CD4-positive, alpha-beta T cell treated with Interleukin-4 for 1 hour (primary cell): ENCODE measurements around the gene TSC1.
"Not testable (repeated sequence)": the region's sequence is repeated elsewhere in the genome, so short reads cannot be mapped to it uniquely, and the experiment has no call there.

Experiments
- DNase-seq, 2 donors: peaks; one replicate each; pipeline ENCODE4 v3.0.0-alpha.2; 2020 to 2022

Gene TSC1

DNA sequence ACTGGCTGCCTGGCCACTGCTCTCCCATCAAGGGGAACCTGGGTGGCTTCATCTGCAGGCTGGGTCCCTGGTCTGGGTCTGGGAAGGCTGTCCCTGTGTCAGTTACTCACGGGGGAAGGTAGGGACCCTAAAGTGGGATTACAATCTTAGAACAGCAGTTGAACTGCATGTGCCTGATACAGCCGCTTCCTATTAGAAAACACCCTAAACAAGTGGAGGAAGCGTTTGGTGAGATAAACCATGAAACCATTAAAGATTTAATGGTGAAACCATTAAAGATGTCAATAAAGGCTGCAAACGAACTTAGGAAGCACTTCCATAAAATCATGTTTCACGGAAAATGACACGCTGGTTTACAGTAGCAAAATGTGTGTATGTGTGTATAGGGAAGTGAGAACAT lies 31.5 kb upstream of the TSC1 start:
- no peak for DNase-seq

DNA sequence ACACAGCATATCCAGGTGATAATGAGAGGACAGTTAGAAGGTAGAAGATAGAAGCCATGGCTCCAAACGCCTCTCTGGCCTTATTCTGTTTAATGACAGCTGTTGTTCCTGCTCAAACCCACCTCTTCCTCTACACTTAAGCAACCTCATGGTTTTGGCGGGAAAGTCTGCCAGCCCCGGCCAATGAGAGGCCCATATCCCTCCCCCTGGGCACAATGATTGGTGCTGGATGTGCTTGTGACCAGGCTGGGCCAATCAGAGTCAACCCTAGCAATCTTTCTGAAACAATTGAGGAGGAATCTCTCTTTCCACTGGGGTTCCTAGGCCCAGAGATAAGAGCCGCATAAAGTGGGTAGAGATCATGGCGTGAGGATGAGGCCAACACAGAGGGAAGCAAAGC lies 29.3 kb upstream of the TSC1 start:
- no peak for DNase-seq

DNA sequence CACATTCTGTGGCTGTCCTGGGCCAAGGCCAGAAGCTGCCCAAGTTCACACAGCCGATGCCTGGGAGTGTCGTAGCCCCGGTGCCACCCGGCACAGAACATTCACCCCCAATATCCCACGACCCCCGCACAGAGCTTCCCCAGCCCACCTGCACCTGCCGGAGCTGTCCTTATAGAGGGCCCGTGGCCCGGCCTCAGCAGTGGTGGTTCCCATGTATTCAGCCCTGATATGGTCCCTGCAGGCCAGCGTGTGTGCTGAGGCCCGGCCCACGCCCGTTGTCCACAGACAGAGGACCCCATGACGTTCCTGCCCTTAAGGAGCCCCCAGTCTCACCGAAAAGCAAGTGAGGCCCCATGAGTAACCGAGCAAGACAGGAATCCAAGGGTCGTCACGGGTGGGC lies 28.8 kb upstream of the TSC1 start:
- no peak for DNase-seq

DNA sequence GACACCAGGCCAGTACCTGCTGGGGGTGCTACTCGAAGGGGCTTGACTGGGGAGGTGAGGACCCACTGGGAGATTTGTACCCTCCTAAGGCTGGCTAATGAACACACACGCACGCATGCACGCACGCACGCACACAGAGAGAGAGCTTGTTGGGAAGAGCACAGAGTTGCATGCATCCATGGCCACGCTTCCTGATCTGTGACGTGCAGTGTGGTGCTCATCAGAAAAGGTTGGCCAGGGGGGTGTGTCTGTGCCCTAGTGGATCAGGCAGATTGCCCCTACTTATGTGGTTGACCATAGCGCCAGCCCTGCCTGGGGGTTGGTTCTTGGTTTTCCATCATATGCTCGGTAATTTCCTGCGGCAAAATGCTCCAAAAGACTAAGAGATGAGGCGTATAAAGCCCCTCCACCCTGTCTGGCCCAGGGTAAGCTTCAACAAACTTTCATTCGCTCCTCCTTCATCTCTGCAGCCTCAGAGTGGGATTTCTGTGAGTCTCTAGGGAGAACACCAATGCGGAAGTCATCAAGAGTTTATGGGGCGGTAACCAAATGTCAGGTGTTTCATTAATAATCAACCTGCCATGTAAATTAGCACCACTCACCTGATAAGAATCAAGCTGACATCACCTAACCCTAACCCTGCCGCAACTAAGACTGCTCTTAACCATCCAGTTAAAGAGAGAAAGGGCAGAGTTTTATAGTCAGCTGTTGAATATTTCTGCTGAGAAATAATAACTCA lies 26.1 kb upstream of the TSC1 start:
- no peak for DNase-seq

DNA sequence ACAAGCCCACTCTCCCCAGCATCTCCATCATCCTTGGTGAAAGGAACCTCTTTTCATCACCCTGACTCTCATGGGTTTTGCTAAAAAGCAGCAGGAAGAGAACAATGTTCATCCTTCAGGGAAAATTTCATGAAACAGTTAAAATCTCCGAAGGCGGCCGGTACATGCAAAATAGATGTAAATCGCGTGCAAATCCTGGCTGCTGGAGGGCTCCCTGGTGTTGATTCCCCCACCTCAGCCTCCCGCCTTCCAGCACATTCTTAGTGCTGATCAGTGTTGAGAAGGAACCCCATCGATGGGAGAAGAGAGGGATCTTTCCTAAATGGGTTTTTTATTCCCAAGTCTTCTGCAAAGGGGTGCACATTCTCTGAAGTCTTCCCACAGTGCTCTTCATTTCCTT lies 25.4 kb upstream of the TSC1 start:
- DNase-seq = no peak

DNA sequence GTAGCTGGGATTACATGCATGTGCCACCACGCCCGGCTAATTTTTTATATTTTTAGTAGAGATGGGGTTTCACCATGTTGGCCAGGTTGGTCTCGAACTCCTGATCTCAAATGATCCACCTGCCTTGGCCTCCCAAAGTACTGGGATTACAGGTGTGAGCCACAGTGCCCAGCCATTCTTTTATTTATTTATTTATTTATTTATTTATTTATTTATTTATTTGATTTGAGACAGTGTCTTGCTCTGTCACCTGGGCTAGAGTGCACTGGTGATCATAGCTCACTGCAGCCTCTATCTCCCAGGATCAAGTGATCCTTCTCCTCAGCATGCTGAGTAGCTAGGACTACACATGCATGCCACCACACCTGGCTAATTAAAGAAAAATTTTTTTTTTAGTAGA lies 23.5 kb upstream of the TSC1 start:
- not testable (repeated sequence) for DNase-seq

DNA sequence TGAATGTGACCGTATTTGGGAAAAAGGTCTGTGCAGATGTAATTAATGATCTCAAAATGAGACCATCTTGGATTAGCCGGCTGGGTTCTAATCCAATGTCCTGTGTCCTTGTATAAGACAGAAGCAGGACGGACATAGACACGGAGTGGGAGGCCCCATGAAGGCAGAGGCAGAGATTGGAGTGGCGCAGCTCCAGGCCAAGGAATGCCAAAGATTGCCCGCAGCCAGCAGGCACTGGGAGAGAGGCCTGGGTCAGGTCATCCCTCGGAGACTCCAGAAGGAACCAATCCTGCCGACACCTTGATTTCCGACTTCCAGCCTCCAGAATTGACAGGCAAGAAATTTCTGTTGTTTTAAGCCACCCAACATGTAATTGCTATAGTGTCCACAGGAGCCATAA lies 21.1 kb upstream of the TSC1 start:
- no peak for DNase-seq

DNA sequence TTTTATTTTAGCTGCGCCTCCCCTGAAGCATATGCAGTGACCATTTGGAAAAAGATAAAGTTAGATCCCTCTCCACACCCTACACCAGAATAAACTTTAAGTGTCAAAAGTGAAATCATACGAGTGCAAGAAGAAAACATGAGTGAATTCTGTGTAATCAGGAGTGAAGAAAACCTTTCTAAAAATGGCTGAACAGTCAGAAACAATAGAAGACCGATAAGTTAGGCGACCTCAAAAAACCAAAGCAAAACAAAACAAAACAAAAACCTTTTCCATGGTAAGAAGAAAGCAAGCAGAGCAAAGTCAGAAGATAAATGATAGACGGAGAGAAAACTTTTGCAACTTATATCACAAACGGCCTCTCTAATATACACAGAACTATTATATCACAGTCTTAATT lies 16.6 kb upstream of the TSC1 start:
- no peak for DNase-seq

DNA sequence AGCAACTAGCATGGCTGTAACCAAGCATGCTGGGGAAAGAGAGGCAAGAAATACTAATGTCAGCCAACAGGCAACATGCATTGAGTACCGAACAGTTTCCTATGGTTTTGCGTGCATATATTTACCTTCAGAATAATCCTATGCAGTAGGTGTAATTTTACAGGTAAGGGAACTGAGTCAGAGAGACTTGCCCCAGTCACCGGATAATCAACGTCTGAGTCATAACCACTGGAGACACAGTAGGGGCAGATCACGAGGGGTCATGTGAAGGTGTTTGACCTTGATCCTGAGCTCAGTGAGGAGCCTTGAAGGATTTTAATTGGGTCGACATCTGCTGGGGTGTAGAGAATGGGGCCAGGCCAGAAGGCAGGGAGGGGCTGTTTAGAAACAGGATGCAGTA lies 13.4 kb upstream of the TSC1 start:
- no peak for DNase-seq

DNA sequence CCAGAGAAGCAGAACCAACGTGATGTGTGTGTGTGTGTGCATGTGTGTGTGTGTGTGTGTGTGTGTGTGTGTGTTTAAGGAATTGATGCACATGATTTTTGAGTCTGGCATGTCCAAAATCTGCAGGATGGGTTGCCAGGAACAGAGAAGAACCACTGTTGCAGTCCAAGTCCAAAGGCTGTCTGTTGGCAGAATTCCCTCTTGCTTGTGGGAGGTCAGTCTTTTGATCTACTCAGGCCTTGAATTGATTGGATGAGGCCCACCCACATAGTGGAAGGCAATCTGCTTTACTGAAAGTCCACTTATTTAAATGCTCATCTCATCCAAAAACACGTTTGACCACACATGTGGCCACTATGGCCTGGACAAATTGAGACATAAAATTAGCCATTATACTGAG lies 11.4 kb upstream of the TSC1 start:
- DNase-seq = no peak

DNA sequence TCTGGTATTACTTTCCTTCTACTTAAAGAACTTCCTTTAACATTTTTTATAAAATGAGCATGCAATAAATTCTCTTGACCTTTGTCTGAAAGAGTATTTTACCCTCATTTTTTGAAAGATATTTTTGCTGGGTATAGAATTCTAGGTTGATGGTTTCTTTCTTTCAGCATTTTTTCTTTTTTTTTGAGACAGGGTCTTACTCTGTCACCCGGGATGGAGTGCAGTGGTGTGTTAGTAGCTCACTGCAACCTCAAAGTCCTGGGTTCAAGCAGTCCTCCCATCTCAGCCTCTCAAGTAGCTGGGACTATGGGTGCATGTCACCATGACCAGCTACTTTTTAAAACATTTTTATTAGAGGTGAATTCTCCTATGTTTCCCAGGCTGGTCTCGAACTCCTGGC lies 10.7 kb upstream of the TSC1 start:
- no peak for DNase-seq

DNA sequence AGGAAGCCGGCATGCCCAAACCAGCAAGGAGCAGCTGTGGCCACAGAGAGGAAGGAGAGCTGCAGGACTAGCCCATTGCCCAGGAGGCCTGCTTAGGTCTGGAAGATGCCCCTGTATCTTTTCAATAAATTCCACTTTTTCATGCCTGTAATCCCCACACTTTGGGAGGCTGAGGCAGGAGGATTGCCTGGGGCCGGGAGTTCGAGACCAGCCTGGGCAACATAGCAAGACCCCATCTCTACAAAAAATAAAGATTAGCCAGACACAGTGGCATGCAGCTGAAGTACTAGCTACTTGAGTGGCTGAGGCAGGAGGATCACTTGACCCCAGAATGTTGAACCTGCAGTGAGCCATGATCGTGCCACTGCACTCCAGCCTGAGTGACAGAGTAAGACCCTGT lies 5.3 kb upstream of the TSC1 start:
- DNase-seq = no peak

DNA sequence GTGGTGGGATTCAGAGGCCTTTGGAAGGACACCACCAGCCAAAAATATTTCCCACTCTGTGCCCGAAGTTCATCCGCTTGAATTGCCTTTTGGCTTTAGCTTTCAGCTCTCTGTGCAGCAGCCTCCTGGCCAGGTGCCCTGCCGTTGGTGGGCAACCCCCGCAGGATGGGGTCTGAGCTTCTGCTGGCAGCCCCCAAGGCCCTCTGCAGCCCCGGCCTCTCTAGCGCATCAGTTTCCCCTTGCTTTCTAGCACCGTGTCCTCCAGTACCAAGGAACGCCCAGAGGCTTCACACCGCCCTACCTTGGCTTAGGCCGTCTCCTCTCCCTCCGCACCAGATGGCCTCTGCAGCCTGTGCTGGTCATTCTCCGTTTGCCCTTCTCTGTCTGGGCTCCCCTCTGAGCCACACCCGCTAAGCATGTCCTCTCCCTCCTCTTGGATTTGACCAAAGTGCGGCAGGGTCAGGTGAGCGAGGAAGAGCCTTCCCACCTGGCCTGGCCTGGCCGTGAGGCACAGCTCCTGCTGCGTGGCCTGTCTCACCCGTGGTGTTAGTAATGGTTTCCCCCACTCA lies 4.2 kb upstream of the TSC1 start:
- DNase-seq = no peak

DNA sequence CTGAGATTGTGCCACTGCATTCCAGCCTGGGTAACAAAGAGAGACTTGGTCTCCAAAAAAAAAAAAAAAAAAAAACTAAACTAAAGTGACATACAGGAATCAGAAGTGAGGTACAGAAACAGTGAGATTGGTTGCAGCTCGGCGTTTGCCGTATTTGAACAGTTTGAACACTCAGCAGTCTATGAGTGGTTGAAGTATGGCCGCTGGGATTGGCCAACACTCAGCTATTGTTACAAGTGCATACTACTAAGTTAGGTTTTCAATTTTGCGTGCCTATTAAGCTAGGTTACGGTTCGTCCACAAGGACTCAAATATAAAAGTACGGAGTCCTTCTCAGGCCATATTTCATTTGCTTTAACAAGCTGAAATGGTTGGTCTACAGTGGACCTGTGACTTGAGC lies 3.3 kb upstream of the TSC1 start:
- no peak for DNase-seq

DNA sequence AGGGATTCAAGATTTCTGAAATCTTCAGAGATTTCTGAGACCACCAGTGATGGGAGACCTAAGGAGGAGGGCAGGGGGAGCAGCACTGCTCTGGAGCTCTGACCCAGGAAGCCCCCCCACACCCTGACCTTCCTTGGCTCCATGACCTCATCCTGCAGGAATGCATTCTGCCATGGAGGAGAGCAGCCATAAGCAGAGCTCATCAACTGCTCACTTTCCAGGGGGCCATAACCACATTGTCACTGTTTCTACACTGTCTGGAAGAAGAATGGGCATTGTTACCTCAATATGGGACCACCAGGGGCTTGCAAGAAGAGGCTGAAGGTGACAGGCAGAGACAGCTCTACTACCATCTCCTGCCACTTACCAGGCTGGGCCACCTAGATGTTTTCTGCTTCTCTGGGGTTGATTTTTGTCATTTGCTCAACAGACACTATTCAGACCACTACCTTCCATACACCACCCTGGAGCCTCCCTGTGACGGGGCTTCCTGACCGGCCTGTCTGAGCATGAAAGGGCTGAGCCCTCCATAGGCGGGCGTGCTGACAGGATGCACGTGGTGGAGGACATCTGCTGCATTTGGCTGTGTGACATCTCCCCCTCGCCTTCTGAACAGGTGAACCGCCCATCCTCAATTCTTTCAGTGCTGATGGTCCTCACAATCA lies 2.3 kb upstream of the TSC1 start:
- DNase-seq = no peak

DNA sequence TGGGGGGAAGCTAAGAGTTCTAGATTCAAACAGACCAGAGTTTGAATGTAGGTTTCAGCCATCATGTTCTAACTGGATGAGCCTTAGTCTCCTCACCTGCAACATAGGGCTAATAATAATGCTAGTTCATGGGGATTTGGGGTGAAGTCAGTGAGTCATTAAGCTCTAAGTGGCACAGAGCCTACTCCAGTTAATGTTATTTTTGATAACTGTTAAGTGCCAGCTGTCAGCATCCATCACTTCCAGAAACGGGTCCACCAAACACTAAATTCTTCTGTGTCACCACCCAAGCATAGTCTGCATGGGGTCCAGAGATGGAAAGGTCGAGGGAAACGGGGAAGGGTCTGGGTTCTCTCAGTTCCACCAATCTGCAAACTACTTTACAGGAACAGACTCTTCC lies 1.8 kb upstream of the TSC1 start:
- DNase-seq = no peak

DNA sequence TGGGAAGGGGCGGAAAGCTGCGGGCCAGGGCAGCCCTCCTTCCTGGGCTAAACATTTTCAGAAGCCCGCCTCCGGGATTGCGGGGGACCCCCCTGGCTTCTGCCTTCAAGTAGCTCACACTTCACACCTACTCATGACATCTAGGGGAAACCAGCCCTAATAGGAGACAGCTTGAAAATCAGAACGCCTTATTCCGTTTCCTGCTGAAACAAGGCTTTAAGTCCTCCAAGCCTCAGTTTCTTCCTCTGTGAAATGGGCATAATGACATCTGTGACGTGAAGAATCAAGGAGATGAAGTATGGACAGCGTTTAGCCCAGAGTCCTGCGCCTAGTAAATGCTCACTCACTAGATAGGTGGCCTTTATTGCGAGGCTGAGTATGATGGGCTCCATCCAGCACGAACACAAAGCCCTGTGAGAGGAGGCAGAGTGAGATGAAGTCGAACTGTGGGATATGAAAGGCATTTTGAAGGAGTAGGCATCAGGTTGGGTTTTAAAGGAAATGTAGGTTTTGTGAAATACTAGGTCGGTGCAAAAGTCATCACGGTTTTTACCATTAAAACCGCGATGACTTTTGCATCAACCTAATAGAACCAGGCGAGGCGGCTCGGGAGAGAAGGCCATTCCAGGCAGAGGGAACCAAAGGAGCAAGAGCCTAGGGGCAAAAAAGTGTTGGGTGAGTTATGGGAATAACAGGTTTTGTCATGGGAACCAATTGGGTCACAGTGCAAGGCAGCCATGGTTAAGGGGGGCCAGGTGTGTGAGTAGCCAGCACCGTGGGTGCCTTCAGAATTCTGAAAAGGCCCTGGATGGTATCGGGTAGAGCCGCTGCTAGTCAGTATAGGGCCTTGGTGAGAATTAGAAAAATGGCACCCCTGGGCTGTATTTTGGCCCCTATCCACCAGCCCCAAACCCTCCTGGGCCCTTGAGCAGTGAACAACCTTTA lies 1.0 kb upstream of the TSC1 start:
- DNase-seq = no peak

DNA sequence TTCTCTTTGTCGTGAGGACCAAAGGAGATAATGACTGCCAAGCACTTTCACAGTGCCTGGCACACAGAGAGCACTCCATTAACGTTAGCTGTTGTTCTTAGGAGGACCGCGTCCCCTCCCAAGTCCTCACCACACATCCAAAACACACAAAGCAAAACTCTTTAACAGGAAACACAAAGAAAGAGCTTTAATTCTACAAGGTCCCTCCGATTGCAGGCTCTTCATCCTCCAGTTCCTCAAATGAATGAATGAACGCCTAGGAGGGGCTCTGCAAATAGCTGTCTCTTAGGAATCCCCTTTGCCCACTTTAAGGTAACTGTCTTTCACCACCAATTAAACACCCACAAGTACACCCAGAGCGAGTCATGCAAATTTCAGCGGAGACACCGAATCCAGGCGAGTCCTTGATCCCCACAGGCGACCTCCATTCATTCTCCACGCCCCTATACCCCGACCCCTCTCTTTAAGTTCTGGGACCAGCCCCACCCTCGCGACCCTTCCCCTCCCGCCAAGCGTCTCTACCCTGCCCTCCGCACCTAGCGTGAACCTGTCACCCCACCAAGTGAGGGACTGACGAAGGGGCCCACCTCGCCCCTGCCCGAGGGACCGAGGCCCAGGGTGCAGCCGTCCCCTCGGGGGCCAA lies 644 bp downstream of the TSC1 start:
- DNase-seq = no peak

DNA sequence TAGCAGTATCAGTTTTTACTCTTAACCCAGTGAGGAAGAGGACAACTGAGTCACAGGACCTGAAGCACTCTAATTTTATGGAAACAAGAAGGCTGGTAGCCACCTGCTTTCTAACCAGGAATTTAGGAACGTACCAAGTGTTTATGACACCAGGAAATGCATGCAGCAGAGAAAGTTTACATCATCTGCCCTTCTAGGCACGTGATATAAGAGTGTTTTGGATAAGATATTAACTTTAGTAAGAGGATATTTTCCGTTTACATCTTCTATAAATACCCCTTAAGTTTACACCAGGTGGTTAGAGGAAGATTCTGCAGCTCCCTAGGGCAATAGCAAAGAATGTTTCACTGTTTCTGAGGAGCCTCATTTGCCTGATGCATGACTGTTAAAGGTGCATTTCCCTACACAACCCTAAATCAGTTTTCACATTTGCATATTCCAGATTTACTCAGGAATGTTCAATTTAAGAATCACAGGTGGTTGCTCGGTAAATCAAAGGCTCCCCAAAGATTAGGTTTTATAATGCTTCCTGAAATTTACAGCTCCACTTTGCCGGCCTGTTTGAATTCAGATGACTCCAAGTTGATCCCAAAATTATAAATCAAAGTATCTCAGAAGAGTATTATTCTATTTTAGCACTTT lies 1.8 kb downstream of the TSC1 start:
- no peak for DNase-seq

DNA sequence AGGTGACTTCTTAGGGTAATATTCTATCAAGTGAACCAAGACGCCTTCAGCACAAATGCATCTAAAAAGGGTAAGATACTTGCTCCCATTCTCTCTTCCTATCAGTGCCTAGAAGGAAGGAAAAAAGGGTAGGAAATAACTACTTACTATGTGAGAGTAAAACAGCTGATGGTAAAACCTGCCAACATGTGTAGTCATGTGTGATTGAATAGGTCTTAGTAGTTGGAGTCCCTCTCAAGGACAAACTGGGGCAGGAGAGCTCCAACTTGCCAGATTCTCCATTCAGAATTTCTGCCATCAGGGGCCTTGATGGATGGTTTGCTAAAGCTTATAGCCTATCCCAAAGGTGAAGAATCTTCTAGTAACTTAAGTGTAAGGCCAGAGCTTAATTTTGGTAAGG lies 5.2 kb downstream of the TSC1 start:
- DNase-seq = no peak

DNA sequence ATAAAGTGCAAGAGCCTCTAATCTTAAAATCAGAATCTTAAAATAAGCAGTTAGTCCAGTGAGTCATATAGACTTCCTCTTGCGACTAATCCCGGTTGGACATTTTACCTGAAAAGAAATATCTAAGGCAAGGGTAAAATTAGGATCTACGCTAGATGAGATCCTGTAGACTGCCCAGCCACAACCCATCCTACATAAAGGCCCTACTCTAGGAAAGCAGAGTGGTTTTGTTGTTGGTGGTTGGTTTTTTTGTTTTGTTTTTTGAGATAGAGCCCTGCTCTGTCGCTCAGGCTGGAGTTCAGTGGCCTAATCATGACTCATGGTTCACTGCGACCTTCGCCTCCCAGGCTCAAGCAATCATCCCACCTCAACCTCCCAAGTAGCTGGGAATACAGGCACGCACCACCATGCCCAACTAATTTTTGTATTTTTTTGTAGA lies 6.9 kb downstream of the TSC1 start:
- DNase-seq = no peak

DNA sequence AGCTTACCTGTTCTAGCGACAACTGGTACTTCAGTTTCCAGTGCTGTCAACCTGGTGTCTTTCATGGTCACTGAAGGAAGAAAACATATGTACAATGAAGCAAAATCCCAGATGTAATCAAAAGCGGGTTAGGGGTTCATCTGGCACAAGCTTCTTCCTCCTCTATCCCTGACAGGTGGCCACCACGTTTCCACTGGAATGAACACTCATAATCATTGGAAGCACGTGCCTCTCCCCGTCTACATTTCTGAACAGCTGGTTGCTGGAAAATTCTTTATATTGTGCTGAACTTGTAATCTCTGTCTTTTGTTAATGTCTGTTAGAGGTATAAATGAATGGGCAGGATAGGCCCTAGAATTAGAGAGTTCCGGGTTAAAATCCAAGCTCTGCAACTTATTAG lies 9.4 kb downstream of the TSC1 start:
- DNase-seq = no peak
